ENCODE results near the gene RPS2. TPM values are rescaled to one million over a fixed set of nuclear protein-coding genes. Genes with fewer than 3 reads are reported as not detected.

Gene RPS2
- total and polyA plus RNA-seq, 2 donors (not counting 1 experiment from before 2014, with no cell fraction given): 3,261 to 6,138 TPM

DNA sequence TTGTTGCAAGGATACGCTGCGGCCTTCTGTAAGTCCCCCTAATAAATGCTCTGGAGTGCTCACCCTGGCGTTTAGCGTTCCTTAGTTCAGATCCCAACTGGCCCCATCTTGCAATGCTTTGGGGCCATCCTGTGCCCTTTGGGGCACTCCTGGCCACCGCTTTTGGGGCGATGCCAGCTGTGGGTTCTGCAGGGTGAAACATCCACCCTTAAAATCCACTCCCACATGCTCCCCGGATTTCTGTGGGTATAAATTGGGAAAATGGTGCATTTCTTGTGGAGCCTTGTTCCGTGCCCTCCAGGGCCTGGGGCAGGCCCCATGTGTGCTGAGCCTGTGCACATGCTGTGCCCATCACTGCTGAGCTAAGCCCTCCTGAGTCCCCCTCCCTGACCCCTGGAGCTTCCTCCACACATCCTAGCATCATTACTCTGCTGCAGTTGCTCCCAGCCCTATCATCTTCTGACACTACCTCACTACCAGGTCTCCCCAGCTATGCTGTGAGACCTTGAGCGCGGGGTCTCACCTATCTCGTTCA is 27.6 kb downstream of the RPS2 start:
- H3K27me3 Mint-ChIP-seq: no peaks in the 10 kb centered on the region
- no peak overlapping the region for H3K4me3 ChIP-seq (ENCODE audit: control extremely low read depth in 1 of 5, extremely low read depth in 1 of 5, insufficient read depth in 1 of 5, low read depth in 2 of 5, low read length in 4 of 5)
- DNase-seq (no peak), ATAC-seq (ENCODE audit: low read depth) (no peak)
- no peak overlapping the region for H2AFZ ChIP-seq (ENCODE audit: insufficient read depth, low read depth, low read length, poor library complexity, severe bottlenecking)
- intact Hi-C loops (cut with micrococcal nuclease): no loop called here
- no peaks in the 10 kb centered on the region for H3K79me2 ChIP-seq (ENCODE audit: control insufficient read depth, insufficient read depth, low read length)
- H3K4me2 ChIP-seq (replicated peaks; ENCODE audit: low read depth, low read length, poor library complexity, severe bottlenecking): no peak overlapping the region
- 95% methylated on average over 6 of the region's 11 CpGs for WGBS (ENCODE audit: insufficient coverage)
- no peak overlapping the region for H3K9ac ChIP-seq (ENCODE audit: low read length)
- peaks cover 0 to 3% (median 0%) of the 10 kb centered on the region in 4 experiments for H3K27me3 ChIP-seq (replicated peaks in 1 of 4; ENCODE audit: control extremely low read depth in 1 of 4, control insufficient read depth in 3 of 4, insufficient read depth in 4 of 4, low read length in 3 of 4)
- ChIA-PET CTCF (no interaction called here), POLR2A (no interaction called here)
- no peaks in the 10 kb centered on the region for H3K9me3 ChIP-seq (ENCODE audit: control extremely low read depth in 1 of 3, control insufficient read depth in 2 of 3, insufficient read depth in 1 of 3, low read length in 2 of 3)
- no peak for TF ChIP-seq EZH2 (IDR thresholded peaks at IDR 0.05; ENCODE audit: borderline replicate concordance, insufficient read depth, low read depth, low read length, poor library complexity, severe bottlenecking)
- TF ChIP-seq, protein P1, sequence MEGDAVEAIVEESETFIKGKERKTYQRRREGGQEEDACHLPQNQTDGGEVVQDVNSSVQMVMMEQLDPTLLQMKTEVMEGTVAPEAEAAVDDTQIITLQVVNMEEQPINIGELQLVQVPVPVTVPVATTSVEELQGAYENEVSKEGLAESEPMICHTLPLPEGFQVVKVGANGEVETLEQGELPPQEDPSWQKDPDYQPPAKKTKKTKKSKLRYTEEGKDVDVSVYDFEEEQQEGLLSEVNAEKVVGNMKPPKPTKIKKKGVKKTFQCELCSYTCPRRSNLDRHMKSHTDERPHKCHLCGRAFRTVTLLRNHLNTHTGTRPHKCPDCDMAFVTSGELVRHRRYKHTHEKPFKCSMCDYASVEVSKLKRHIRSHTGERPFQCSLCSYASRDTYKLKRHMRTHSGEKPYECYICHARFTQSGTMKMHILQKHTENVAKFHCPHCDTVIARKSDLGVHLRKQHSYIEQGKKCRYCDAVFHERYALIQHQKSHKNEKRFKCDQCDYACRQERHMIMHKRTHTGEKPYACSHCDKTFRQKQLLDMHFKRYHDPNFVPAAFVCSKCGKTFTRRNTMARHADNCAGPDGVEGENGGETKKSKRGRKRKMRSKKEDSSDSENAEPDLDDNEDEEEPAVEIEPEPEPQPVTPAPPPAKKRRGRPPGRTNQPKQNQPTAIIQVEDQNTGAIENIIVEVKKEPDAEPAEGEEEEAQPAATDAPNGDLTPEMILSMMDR (IDR thresholded peaks at IDR 0.05): no peak
- peaks cover 0 to 12% of the 10 kb centered on the region in 2 experiments for H3K36me3 ChIP-seq (replicated peaks in 1 of 2; ENCODE audit: control extremely low read depth in 1 of 2, control insufficient read depth in 1 of 2, extremely low read depth in 1 of 2, insufficient read depth in 2 of 2, low read length in 1 of 2)
- H3K4me1 Mint-ChIP-seq: peaks cover 8% of the 10 kb centered on the region
- no peak overlapping the region for H3K27ac ChIP-seq (ENCODE audit: low read length in 2 of 2)
- no peak overlapping the region for H3K4me3 Mint-ChIP-seq
- no peaks in the 10 kb centered on the region for H3K9me3 Mint-ChIP-seq (ENCODE audit: insufficient read depth)
- H4K20me1 ChIP-seq (ENCODE audit: control insufficient read depth, insufficient read depth, low read length, poor library complexity, severe bottlenecking): no peaks in the 10 kb centered on the region
- no peak overlapping the region for H3K27ac Mint-ChIP-seq
- peaks cover 5% of the 10 kb centered on the region in 2 donors for H3K4me1 ChIP-seq (ENCODE audit: control insufficient read depth in 2 of 2, insufficient read depth in 2 of 2, low read length in 2 of 2)

DNA sequence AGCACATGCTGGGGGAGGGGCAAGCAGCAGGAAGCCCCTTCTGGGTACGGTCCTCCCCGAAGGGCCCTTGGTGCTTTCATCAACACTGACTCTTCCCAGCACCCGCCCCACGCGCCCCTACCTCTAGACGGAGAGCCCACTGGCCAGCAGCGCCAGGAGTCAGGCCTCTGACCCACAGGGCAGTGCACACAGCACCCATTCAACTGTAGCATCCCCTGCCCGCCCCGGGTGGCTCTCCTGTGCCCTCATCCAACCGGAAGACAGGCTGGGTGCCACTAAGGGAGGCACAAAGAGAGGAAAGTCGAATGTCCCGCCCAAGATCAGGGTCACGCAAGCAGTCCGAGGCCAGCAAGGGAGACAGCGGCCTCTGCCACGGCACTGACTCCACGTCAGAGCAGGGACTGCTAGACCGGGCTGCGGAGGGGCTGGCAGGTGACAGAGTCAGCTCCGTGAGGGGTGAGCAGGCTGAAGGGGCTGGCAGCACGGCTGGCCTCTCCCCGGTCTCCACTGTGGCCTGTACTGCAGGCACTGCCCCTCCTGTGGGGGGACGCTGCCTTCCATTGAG is 31.4 kb downstream of the RPS2 start:
- ChIA-PET CTCF (interaction anchor here (1.1 kb wide), 1 partner anchor 9 kb away, joined by 3 read pairs; no protein-coding TSS in a partner anchor), POLR2A (interaction anchor here (1.4 kb wide), 1 partner anchor 10 kb away, joined by 3 read pairs; the partner anchor contains the start of gene MSRB1)
- H3K4me3 Mint-ChIP-seq: no peak overlapping the region
- H3K79me2 ChIP-seq (ENCODE audit: control insufficient read depth, insufficient read depth, low read length): no peaks in the 10 kb centered on the region
- H3K4me2 ChIP-seq (replicated peaks; ENCODE audit: low read depth, low read length, poor library complexity, severe bottlenecking): no peak overlapping the region
- no peaks in the 10 kb centered on the region for H3K27me3 Mint-ChIP-seq
- 85% methylated on average over 23 of the region's 23 CpGs for WGBS (ENCODE audit: insufficient coverage)
- H3K9me3 ChIP-seq (ENCODE audit: control extremely low read depth in 1 of 3, control insufficient read depth in 2 of 3, insufficient read depth in 1 of 3, low read length in 2 of 3): peaks cover 0 to 4% (median 0%) of the 10 kb centered on the region in 3 donors
- TF ChIP-seq, protein P1 (IDR thresholded peaks at IDR 0.05): no peak
- no peak for TF ChIP-seq EZH2 (IDR thresholded peaks at IDR 0.05; ENCODE audit: borderline replicate concordance, insufficient read depth, low read depth, low read length, poor library complexity, severe bottlenecking)
- no peak overlapping the region for H3K4me3 ChIP-seq (ENCODE audit: control extremely low read depth in 1 of 5, extremely low read depth in 1 of 5, insufficient read depth in 1 of 5, low read depth in 2 of 5, low read length in 4 of 5)
- no peak overlapping the region for H3K9ac ChIP-seq (ENCODE audit: low read length)
- no peaks in the 10 kb centered on the region for H3K9me3 Mint-ChIP-seq (ENCODE audit: insufficient read depth)
- peaks cover 0 to 5% of the 10 kb centered on the region in 2 experiments for H3K36me3 ChIP-seq (replicated peaks in 1 of 2; ENCODE audit: control extremely low read depth in 1 of 2, control insufficient read depth in 1 of 2, extremely low read depth in 1 of 2, insufficient read depth in 2 of 2, low read length in 1 of 2)
- H2AFZ ChIP-seq (ENCODE audit: insufficient read depth, low read depth, low read length, poor library complexity, severe bottlenecking): no peak overlapping the region
- no peak overlapping the region for H3K27ac Mint-ChIP-seq
- no peak for DNase-seq
- peaks cover 2% of the 10 kb centered on the region for H3K4me1 Mint-ChIP-seq
- no peaks in the 10 kb centered on the region for H4K20me1 ChIP-seq (ENCODE audit: control insufficient read depth, insufficient read depth, low read length, poor library complexity, severe bottlenecking)
- peaks cover 0 to 4% (median 0%) of the 10 kb centered on the region in 4 experiments for H3K27me3 ChIP-seq (replicated peaks in 1 of 4; ENCODE audit: control extremely low read depth in 1 of 4, control insufficient read depth in 3 of 4, insufficient read depth in 4 of 4, low read length in 3 of 4)
- no peak for ATAC-seq (ENCODE audit: low read depth)
- peaks cover 4 to 10% of the 10 kb centered on the region in 2 donors for H3K4me1 ChIP-seq (ENCODE audit: control insufficient read depth in 2 of 2, insufficient read depth in 2 of 2, low read length in 2 of 2)
- no peak overlapping the region for H3K27ac ChIP-seq (ENCODE audit: low read length in 2 of 2)
- intact Hi-C loops (cut with micrococcal nuclease): no loop called here
